Panc1 (cell line): ENCODE measurements around the gene OSER1. TPM values are rescaled to one million over a fixed set of nuclear protein-coding genes. Genes with fewer than 3 reads are reported as not detected.

Experiments
- ATAC-seq: fragments of 200-7000 bp; cut with Tn5 transposase; 2 replicates; pipeline ENCODE4 v1.9.1; 2020; ENCODE audit warnings: mild to moderate bottlenecking, moderate library complexity
- BruUV-seq: library from RNA; stranded (reverse); fragments of 400-500 nt; replicated peaks from 2 replicates; lab custom pipeline; 2021; lab: Mats Ljungman, UMichigan
- CTCF ChIA-PET: fragments of 300-600 bp; sonication (Branson Sonifier 250); formaldehyde crosslinking; loops from one replicate; lab custom pipeline; 2022; ENCODE audit warnings: antibody characterized with exemption; lab: Charles Lee
- POLR2A ChIA-PET: fragments of 300-600 bp; sonication (Branson Sonifier 250); formaldehyde crosslinking; loops from one replicate; lab custom pipeline; 2022; ENCODE audit warnings: antibody characterized with exemption; lab: Charles Lee
- DNase-seq: peaks from one replicate; pipeline ENCODE4 v3.0.0-alpha.2; 2010; ENCODE audit warnings: low read depth, low spot score
- H3K27ac ChIP-seq: 2 replicates; pipeline ENCODE4 v1.5.1; 2011; ENCODE audit warnings: mild to moderate bottlenecking, low read length, inconsistent platforms
- H3K27me3 ChIP-seq: fragments of 200-500 bp; sonication (Bioruptor generic); 2 replicates; pipeline ENCODE4 v1.6.0; 2014; ENCODE audit warnings: low read length, inconsistent platforms; ENCODE audit not compliant: control insufficient read depth, insufficient read depth
- H3K36me3 ChIP-seq: fragments of 200-500 bp; sonication (Bioruptor generic); 2 replicates; pipeline ENCODE4 v1.5.1; 2014; ENCODE audit warnings: inconsistent platforms, mild to moderate bottlenecking, low read length, moderate library complexity; ENCODE audit not compliant: control insufficient read depth, insufficient read depth
- H3K4me1 ChIP-seq: 2 replicates; pipeline ENCODE4 v1.5.1; 2011; ENCODE audit warnings: inconsistent platforms, mild to moderate bottlenecking, low read length, moderate library complexity; ENCODE audit not compliant: control insufficient read depth, insufficient read depth
- H3K4me3 ChIP-seq, 2 experiments: 2 replicates each; pipeline ENCODE4 v1.5.1; 2011 to 2012; ENCODE audit warnings: low read depth in 2 of 2, low read length in 2 of 2, mild to moderate bottlenecking in 2 of 2, inconsistent platforms in 1 of 2, moderate library complexity in 1 of 2
- H3K9me3 ChIP-seq: fragments of 200-500 bp; sonication (Bioruptor generic); 2 replicates; pipeline ENCODE4 v1.5.1; 2014; ENCODE audit warnings: low read depth, mild to moderate bottlenecking, inconsistent platforms, low read length, moderate library complexity; ENCODE audit not compliant: control insufficient read depth, insufficient read depth
- POLR2AphosphoS5 ChIP-seq: IDR thresholded peaks from 2 replicates; pipeline ENCODE4 v1.6.1; 2012; ENCODE audit warnings: mild to moderate bottlenecking, low read depth, low read length, moderate library complexity
- SIN3A ChIP-seq: IDR thresholded peaks from 2 replicates; pipeline ENCODE4 v1.6.1; 2012; ENCODE audit warnings: low read depth, mild to moderate bottlenecking, low read length, moderate library complexity, borderline replicate concordance; ENCODE audit not compliant: insufficient read depth
- TCF7L2 ChIP-seq: IDR thresholded peaks from 2 replicates; pipeline ENCODE4 v1.6.1; 2011; ENCODE audit warnings: mild to moderate bottlenecking, low read depth, low read length, inconsistent platforms
- in situ Hi-C: cut with HindIII; loops from 2 replicates; pipeline ENCODE4 v1.10.0; 2016; ENCODE audit warnings: low sequenced_read_pairs, low pct_unique_long_range_greater_than_20kb
- intact Hi-C: fragments of 100-400 bp; cut with micrococcal nuclease; formaldehyde crosslinking; loops from one replicate; pipeline ENCODE4 v1.10.0; 2022; ENCODE audit not compliant: unreplicated experiment
- total RNA-seq: library from RNA; stranded (reverse); gene quantifications from one replicate; pipeline ENCODE4 v1.2.1, GENCODE V29; 2021; ENCODE audit not compliant: unreplicated experiment
- TF ChIP-seq, protein P1 (sequence below), 2 experiments: IDR thresholded peaks; 2 replicates each; pipeline ENCODE4 v1.6.1; 2011 to 2012; ENCODE audit warnings: low read depth in 2 of 2, control low read depth in 1 of 2, low read length in 1 of 2, mild to moderate bottlenecking in 1 of 2, moderate library complexity in 1 of 2; ENCODE audit not compliant: insufficient read depth in 1 of 2
- TF ChIP-seq, protein P2 (sequence below): fragments of 450-650 bp; IDR thresholded peaks from 2 replicates; pipeline ENCODE4 v1.5.1; 2017; ENCODE audit warnings: mild to moderate bottlenecking

OSER1 gene
- total RNA-seq, 1 experiment from 2014 or later = 37.8 TPM

DNA sequence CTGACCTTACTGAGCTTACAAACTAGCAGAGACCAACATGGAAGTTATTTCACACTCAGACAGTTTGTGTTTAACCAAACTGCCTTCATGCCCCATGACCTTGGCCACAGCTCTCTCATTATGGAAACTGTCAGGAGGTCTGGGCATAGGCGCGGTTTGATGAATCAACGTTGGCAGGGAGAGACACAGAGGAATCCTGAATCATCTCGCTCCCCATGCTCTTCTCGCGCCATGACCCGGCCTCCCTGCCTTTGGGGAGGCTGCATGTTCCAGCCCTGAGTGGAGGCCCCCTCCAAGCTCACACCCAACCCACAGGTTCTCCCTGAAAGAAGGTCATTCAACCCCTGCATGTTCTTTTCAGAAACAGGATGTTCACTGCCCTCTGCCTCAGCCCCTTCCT is 20.6 kb upstream of the OSER1 start:
- H3K36me3 ChIP-seq = no peaks in the 10 kb centered on the region
- no TSS peak for BruUV-seq
- H3K27me3 ChIP-seq = no peaks in the 10 kb centered on the region
- ChIA-PET POLR2A (no interaction called here), CTCF (no interaction called here)
- H3K27ac ChIP-seq = no peak overlapping the region
- no peaks in the 10 kb centered on the region for H3K9me3 ChIP-seq
- ATAC-seq (no peak), DNase-seq (no peak)
- in situ Hi-C loops = no loop called here
- H3K4me1 ChIP-seq = no peaks in the 10 kb centered on the region
- H3K4me3 ChIP-seq = no peak overlapping the region
- intact Hi-C loops = no loop called here
- TF ChIP-seq POLR2AphosphoS5 (no peak), SIN3A (no peak), TCF7L2 (no peak)
- TF ChIP-seq, protein P1, sequence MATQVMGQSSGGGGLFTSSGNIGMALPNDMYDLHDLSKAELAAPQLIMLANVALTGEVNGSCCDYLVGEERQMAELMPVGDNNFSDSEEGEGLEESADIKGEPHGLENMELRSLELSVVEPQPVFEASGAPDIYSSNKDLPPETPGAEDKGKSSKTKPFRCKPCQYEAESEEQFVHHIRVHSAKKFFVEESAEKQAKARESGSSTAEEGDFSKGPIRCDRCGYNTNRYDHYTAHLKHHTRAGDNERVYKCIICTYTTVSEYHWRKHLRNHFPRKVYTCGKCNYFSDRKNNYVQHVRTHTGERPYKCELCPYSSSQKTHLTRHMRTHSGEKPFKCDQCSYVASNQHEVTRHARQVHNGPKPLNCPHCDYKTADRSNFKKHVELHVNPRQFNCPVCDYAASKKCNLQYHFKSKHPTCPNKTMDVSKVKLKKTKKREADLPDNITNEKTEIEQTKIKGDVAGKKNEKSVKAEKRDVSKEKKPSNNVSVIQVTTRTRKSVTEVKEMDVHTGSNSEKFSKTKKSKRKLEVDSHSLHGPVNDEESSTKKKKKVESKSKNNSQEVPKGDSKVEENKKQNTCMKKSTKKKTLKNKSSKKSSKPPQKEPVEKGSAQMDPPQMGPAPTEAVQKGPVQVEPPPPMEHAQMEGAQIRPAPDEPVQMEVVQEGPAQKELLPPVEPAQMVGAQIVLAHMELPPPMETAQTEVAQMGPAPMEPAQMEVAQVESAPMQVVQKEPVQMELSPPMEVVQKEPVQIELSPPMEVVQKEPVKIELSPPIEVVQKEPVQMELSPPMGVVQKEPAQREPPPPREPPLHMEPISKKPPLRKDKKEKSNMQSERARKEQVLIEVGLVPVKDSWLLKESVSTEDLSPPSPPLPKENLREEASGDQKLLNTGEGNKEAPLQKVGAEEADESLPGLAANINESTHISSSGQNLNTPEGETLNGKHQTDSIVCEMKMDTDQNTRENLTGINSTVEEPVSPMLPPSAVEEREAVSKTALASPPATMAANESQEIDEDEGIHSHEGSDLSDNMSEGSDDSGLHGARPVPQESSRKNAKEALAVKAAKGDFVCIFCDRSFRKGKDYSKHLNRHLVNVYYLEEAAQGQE (IDR thresholded peaks at IDR 0.05; ENCODE audit: insufficient read depth in 1 of 2, low read depth in 2 of 2, low read length in 1 of 2) = no peak
- TF ChIP-seq, protein P2, sequence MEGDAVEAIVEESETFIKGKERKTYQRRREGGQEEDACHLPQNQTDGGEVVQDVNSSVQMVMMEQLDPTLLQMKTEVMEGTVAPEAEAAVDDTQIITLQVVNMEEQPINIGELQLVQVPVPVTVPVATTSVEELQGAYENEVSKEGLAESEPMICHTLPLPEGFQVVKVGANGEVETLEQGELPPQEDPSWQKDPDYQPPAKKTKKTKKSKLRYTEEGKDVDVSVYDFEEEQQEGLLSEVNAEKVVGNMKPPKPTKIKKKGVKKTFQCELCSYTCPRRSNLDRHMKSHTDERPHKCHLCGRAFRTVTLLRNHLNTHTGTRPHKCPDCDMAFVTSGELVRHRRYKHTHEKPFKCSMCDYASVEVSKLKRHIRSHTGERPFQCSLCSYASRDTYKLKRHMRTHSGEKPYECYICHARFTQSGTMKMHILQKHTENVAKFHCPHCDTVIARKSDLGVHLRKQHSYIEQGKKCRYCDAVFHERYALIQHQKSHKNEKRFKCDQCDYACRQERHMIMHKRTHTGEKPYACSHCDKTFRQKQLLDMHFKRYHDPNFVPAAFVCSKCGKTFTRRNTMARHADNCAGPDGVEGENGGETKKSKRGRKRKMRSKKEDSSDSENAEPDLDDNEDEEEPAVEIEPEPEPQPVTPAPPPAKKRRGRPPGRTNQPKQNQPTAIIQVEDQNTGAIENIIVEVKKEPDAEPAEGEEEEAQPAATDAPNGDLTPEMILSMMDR = no peak

DNA sequence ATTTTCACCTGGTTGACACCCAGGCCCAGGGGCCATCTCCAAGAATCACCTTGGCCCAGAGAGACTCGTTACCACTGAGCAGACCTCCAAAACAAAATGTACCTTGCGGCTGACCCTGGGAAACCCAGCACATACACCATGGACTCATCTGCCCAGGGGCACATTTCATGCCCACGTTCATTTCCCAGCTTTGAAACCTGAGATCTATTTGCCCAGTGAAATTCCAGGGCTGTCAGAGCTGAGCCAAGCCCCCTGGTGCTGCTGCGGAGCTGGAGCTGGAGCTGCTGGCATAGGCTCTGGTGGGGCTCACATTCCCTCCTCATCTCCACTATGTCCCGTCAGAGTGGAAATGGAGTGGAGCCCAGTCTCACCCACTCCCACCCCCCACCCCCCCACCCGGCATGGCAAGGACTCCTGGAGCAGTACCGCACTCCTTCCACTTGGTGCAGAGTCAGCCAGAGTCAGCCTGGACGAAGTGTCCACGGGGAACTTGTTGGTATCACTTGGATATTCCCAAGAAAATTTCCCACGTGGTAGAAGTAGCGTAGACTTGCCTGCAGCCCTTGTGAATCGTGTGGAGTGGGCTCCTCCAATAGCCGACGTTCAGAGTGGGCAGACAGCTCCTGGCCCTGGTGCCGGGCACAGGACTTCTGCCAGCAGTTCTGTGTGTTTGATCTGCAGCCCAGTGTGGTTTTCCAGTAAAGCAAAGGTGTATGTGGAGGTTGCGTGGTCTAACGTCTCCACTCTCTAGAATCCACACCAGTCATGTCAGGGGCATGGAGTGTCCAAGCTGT is 18.1 kb upstream of the OSER1 start:
- no peaks in the 10 kb centered on the region for H3K27me3 ChIP-seq
- H3K9me3 ChIP-seq = no peaks in the 10 kb centered on the region
- H3K36me3 ChIP-seq = no peaks in the 10 kb centered on the region
- DNase-seq (no peak), ATAC-seq (no peak)
- ChIA-PET CTCF (interaction anchor here (0.5 kb wide), 1 partner anchor 234 kb away, joined by 4 read pairs; no protein-coding TSS in a partner anchor), POLR2A (no interaction called here)
- in situ Hi-C loops = no loop called here
- no TSS peak for BruUV-seq
- H3K27ac ChIP-seq = no peak overlapping the region
- TF ChIP-seq TCF7L2 = no peak
- TF ChIP-seq, protein P1 (IDR thresholded peaks at IDR 0.05; ENCODE audit: insufficient read depth in 1 of 2, low read depth in 2 of 2, low read length in 1 of 2) = no peak
- no peak for TF ChIP-seq SIN3A
- no peak for TF ChIP-seq POLR2AphosphoS5
- TF ChIP-seq, protein P2 = no peak
- intact Hi-C loops = no loop called here
- no peak overlapping the region for H3K4me3 ChIP-seq
- no peaks in the 10 kb centered on the region for H3K4me1 ChIP-seq
